Cardiac atrium fibroblast (primary cell): ENCODE data around the gene PM20D1. TPM values are rescaled to one million over a fixed set of nuclear protein-coding genes. Genes with fewer than 3 reads are reported as not detected.

Experiments used
- total RNA-seq: library from RNA; depleted of rRNA; stranded (reverse); fragments of >200 nt; gene quantifications from 2 replicates; pipeline ENCODE4 v1.2.3, GENCODE V29; 2015

The PM20D1 gene
- not detected in 2 replicates for total RNA-seq

DNA sequence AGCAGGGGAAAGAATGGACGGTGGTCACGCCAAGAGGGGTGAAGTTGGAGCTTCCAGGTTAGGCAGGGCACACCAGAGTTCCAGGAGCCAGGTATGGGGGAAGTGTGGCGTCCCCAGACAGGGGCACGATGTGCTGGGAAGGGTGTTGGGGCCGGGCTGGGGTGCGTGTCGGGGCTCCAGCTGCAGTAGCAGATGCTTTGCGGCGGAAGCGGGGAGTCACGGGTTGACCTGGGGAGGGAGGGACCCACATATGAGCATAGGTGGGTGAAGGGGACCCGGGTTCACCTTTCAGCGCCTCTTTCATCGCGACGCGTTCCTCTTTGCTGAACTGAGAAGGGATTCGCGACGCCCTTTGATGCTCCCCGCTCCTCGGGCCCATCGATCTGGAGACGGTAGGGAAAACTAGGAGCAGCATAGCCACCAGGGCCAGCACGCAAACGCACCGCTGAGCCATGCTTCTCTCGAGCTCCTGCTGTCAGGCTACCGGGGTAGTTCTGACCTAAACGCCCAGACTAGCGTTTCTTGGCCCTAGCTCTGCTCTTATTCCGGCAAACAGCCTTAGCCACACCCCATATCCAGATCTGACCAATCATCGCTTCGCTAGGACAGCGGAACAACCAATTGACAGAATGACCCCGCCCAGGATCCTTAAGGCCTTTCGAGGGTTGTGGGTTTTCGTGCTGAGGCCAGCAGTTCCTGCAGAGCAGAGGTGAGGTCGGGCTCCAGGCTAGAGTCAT, at the start of gene PM20D1:
Gene PM20D1, minus strand, starts transcription at position 514 of the 737 bp plus-strand sequence. Its CDS starts 60 bp downstream, at position 454.

DNA sequence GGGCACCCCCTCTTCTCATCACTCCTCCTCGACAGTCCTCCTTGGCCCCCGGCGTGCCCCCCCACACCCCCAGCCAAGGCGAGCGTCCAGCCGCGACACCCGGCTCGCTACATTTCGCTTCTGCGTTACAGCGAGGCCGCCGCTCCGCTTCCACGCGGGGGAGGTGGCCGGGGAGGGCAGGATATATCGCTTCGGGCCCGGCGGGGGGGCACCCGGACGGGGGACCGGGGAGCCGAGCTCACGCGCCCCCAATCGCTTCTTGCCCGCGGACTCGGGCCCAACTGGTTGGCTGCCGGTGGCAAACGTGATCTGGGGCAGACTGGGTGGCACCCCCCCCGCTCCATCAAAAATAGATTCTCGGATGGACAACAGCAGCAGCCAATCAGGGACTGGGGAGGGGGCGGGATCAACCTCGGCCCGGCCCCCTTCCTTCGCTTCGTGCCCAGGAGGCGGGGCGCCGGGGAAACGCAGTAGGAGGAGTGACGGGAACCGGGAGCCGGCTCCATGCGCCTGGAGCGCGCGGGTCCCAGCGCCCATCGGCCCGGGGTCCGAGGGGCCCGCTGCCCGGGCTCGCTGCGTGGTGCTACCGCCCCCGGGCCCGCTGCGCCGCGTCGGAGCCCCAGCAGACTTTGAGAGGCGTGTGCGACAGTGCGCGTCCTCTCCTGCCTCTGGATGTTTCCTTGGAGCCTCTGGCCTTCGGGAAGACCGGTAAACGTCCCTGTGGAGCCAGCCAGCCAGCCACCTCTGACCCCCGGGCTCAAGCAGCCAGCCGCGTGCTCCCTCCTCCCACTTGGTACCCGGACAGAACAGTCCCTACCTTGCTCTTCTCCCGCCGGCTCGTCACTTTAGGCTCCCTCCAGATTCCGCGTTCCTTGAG, 36.8 kb downstream of the PM20D1 start, which contains the start of gene SLC41A1:
Gene SLC41A1, minus strand, starts transcription at position 321 of the 877 bp plus-strand sequence. CDS start 2,757 bp downstream, outside the sequence.

Other genes with a start within 250 kb of the PM20D1 start
- gene ELK4, start 218.1 kb downstream of the PM20D1 start, total RNA-seq = 11.9 and 15.2 TPM in 2 replicates
- gene SLC45A3, start 169.6 kb downstream of the PM20D1 start, total RNA-seq = 6.0 and 6.2 TPM in 2 replicates
- gene NUCKS1, start 100.0 kb downstream of the PM20D1 start, total RNA-seq = 67.5 and 81.3 TPM in 2 replicates
- gene RAB29, start 74.7 kb downstream of the PM20D1 start, total RNA-seq = 13.4 and 20.6 TPM in 2 replicates
- 15.7 and 29.8 TPM in 2 replicates for gene SLC41A1, start 36.9 kb downstream of the PM20D1 start, total RNA-seq
- under 0.01 TPM in 1 of 2 replicates, not detected in the other for gene SLC26A9, start 93.3 kb upstream of the PM20D1 start, total RNA-seq
- gene RAB7B, start 153.3 kb upstream of the PM20D1 start, total RNA-seq = 3.1 and 8.6 TPM in 2 replicates
- gene CTSE, start 173.8 kb upstream of the PM20D1 start, total RNA-seq = not detected in 2 replicates
- not detected in 2 replicates for gene RHEX, start 203.0 kb upstream of the PM20D1 start, total RNA-seq